Parathyroid adenoma (tissue), 2 donors: ENCODE measurements around the gene IFT27.

Experiments used
- H2AFZ ChIP-seq: fragments of 300-600 bp; sonication (generic); one replicate; pipeline ENCODE4 v1.7.0; 2017; ENCODE audit warnings: antibody characterized with exemption, mild to moderate bottlenecking
- H3K27ac ChIP-seq: fragments of 300-600 bp; sonication (generic); one replicate; pipeline ENCODE4 v1.7.0; 2017
- H3K27me3 ChIP-seq: fragments of 300-600 bp; sonication (generic); one replicate; pipeline ENCODE4 v1.7.0; 2017; ENCODE audit warnings: low read length; ENCODE audit not compliant: control insufficient read depth, insufficient read depth
- H3K36me3 ChIP-seq: fragments of 300-600 bp; sonication (generic); one replicate; pipeline ENCODE4 v1.7.0; 2017; ENCODE audit warnings: low read length; ENCODE audit not compliant: control insufficient read depth, insufficient read depth
- H3K4me1 ChIP-seq: fragments of 300-600 bp; sonication (generic); one replicate; pipeline ENCODE4 v1.7.0; 2017; ENCODE audit warnings: control low read depth
- H3K4me2 ChIP-seq: fragments of 300-600 bp; sonication (generic); one replicate; pipeline ENCODE4 v1.7.0; 2017; ENCODE audit warnings: low read length
- H3K4me3 ChIP-seq: fragments of 300-600 bp; sonication (generic); one replicate; pipeline ENCODE4 v1.7.0; 2017; ENCODE audit warnings: low read depth, low read length
- H3K79me2 ChIP-seq: fragments of 300-600 bp; sonication (generic); one replicate; pipeline ENCODE4 v1.7.0; 2017; ENCODE audit warnings: control low read depth
- H3K9ac ChIP-seq: fragments of 300-600 bp; sonication (generic); one replicate; pipeline ENCODE4 v1.7.0; 2017; ENCODE audit warnings: mild to moderate bottlenecking
- H3K9me3 ChIP-seq: fragments of 300-600 bp; sonication (generic); one replicate; pipeline ENCODE4 v1.7.0; 2017; ENCODE audit warnings: low read length; ENCODE audit not compliant: control insufficient read depth
- TF ChIP-seq, protein P1 (sequence below): fragments of 300-600 bp; sonication (generic); IDR thresholded peaks from one replicate; pipeline ENCODE4 v1.7.0; 2017; ENCODE audit warnings: antibody characterized with exemption, mild to moderate bottlenecking
- donor health status: primary hyperparathyroidism.

IFT27 gene

DNA sequence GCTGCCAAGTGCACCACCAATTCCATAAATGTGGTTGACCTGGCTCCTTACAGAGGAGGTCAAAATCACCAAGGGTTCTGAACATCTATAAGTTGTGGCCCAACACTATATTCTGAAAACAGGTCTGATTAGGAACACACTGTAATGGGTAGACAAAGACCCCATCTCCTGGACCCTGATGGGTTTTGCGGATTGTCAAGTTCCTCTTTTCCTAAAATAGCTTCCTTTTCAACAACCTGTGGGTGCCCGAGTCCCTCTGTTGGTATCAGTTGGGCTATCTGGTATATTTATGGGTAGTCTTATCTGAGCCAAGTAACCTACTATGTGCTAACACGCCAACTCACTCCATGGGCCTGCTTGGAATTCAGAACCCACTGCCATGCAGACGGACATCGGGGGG lies 62.5 kb downstream of the IFT27 start:
- Histone ChIP-seq H3K9ac (no peak overlapping the region), H3K9me3 (no peaks in the 10 kb centered on the region), H3K36me3 (no peaks in the 10 kb centered on the region), H3K79me2 (no peaks in the 10 kb centered on the region), H3K27me3 (no peaks in the 10 kb centered on the region), H3K4me1 (no peaks in the 10 kb centered on the region), H3K4me3 (no peak overlapping the region), H3K27ac (no peak overlapping the region), H2AFZ (no peak overlapping the region), H3K4me2 (no peak overlapping the region)
- TF ChIP-seq, protein P1, sequence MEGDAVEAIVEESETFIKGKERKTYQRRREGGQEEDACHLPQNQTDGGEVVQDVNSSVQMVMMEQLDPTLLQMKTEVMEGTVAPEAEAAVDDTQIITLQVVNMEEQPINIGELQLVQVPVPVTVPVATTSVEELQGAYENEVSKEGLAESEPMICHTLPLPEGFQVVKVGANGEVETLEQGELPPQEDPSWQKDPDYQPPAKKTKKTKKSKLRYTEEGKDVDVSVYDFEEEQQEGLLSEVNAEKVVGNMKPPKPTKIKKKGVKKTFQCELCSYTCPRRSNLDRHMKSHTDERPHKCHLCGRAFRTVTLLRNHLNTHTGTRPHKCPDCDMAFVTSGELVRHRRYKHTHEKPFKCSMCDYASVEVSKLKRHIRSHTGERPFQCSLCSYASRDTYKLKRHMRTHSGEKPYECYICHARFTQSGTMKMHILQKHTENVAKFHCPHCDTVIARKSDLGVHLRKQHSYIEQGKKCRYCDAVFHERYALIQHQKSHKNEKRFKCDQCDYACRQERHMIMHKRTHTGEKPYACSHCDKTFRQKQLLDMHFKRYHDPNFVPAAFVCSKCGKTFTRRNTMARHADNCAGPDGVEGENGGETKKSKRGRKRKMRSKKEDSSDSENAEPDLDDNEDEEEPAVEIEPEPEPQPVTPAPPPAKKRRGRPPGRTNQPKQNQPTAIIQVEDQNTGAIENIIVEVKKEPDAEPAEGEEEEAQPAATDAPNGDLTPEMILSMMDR = no peak
